Activated B cell treated with CpG ODN at 0.5 μM for 24 hours (primary cell): Measurements from ENCODE around the gene RFX4. TPM values are rescaled to one million over a fixed set of nuclear protein-coding genes. Genes with fewer than 3 reads are reported as not detected.

Source experiments
- ATAC-seq: fragments of 200-7000 bp; cut with Tn5 transposase; one replicate; pipeline ENCODE4 v1.10.0; 2021; ENCODE audit warnings: low read depth, mild to moderate bottlenecking, moderate library complexity
- CTCF ChIA-PET: fragments of 350-600 bp; sonication (Branson Sonifier 250); formaldehyde crosslinking; loops from one replicate; lab custom pipeline; 2021; ENCODE audit warnings: antibody characterized with exemption; lab: Charles Lee
- POLR2A ChIA-PET: fragments of 350-600 bp; sonication (Branson Sonifier 250); formaldehyde crosslinking; loops from one replicate; lab custom pipeline; 2021; ENCODE audit warnings: antibody characterized with exemption; lab: Charles Lee
- DNase-seq: peaks from one replicate; pipeline ENCODE4 v3.0.0; 2022
- H3K27ac Mint-ChIP-seq: one replicate; pipeline ENCODE4 v1.8.0; 2020; ENCODE audit warnings: mixed read lengths
- H3K27me3 Mint-ChIP-seq: one replicate; pipeline ENCODE4 v1.8.0; 2021; ENCODE audit warnings: mixed read lengths
- H3K36me3 Mint-ChIP-seq: one replicate; pipeline ENCODE4 v1.8.0; 2021; ENCODE audit warnings: low read depth, mixed read lengths
- H3K4me1 Mint-ChIP-seq: one replicate; pipeline ENCODE4 v1.8.0; 2021; ENCODE audit warnings: mixed read lengths
- H3K4me3 Mint-ChIP-seq: one replicate; pipeline ENCODE4 v1.8.0; 2020; ENCODE audit warnings: mild to moderate bottlenecking, mixed read lengths
- H3K9me3 Mint-ChIP-seq: one replicate; pipeline ENCODE4 v1.8.0; 2020; ENCODE audit warnings: mixed read lengths
- intact Hi-C: fragments of 100-400 bp; cut with micrococcal nuclease; formaldehyde crosslinking; loops from one replicate; pipeline ENCODE4 v1.15.1; 2024
- total RNA-seq: library from RNA; stranded (reverse); gene quantifications from 2 replicates; pipeline ENCODE4 v1.2.3, GENCODE V29; 2022
- TF ChIP-seq, protein P1 (sequence below): fragments of 200-600 bp; IDR thresholded peaks from one replicate; pipeline ENCODE4 v1.8.0; 2022; ENCODE audit warnings: antibody characterized with exemption, mild to moderate bottlenecking

The RFX4 gene
- total RNA-seq, 1 donor from 2014 or later, result not detected

DNA sequence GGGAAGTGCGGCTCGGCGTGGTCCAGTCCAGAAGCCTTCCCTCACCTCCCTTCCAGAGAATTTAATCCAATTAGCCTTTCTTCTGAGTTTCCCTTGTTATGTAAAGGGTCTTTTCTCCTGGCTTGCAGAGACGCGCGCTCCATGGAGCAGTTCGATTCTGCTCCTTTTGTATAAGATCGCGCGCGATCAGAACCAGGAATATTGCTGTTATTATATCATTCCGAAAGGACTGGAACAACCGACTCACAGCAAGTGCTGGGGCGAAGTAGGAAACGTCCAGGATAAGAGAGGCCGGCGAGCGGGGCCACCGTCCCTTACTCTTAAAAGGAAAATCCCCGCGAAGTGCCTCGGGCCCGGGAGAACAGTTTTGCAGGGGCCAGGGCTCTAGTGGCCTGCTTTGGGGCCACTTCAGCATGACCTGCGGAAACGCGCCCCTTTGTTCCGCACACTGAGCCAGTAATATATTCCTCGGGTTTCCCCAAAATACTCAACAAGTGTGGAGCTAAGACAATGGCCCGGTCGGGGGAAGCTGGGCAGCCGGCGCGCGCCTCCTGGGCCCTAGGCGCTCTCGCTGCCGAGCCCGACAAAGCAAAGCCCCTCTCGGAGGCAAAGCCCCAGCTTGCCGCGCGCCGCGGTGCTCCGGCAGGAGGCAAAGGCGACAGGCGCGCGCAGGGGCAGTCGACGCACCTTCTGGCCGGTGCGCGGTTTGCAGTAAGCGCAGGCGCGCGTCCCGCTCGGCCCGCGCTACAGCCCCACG is 2.9 kb downstream of the RFX4 start:
- ATAC-seq, result no peak
- TF ChIP-seq, protein P1, sequence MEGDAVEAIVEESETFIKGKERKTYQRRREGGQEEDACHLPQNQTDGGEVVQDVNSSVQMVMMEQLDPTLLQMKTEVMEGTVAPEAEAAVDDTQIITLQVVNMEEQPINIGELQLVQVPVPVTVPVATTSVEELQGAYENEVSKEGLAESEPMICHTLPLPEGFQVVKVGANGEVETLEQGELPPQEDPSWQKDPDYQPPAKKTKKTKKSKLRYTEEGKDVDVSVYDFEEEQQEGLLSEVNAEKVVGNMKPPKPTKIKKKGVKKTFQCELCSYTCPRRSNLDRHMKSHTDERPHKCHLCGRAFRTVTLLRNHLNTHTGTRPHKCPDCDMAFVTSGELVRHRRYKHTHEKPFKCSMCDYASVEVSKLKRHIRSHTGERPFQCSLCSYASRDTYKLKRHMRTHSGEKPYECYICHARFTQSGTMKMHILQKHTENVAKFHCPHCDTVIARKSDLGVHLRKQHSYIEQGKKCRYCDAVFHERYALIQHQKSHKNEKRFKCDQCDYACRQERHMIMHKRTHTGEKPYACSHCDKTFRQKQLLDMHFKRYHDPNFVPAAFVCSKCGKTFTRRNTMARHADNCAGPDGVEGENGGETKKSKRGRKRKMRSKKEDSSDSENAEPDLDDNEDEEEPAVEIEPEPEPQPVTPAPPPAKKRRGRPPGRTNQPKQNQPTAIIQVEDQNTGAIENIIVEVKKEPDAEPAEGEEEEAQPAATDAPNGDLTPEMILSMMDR, result no peak
- Mint-ChIP-seq H3K36me3 (no peaks in the 10 kb centered on the region), H3K27me3 (peaks cover 77% of the 10 kb centered on the region), H3K27ac (no peak overlapping the region), H3K4me1 (peaks cover 17% of the 10 kb centered on the region), H3K4me3 (no peak overlapping the region), H3K9me3 (no peaks in the 10 kb centered on the region)
- no peak for DNase-seq
- CTCF ChIA-PET, result no interaction called here
- intact Hi-C loops, result loop anchor here (10.0 kb wide), 1 partner anchor 329 kb away; no protein-coding TSS in a partner anchor
- POLR2A ChIA-PET, result no interaction called here

DNA sequence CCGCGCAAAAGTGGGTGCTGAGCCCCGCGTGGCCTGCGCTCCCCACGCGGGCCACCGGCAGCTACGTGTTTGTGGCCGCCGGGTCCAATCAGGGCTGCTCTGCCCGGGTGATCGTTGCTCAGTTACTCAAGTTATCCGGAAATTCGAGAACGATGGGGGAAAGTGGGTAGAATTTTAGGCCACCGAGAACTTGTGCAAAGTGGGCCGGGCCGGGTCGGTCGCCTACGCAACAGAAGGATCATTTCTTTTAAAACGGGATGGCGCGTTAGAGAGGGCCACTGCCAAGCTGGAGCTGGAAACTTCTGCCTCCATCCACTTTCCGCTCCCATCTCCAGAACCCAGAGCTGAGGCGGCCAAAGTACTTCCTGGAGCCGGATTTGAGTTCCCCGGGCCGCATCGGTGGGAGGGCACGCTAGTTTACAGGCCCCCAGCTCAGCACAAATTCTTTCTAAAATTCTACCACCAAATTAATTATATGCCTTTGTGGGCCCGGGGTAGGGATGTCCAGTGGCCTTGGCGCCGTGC is 3.5 kb downstream of the RFX4 start:
- Mint-ChIP-seq H3K27me3 (peaks cover 74% of the 10 kb centered on the region), H3K27ac (no peak overlapping the region), H3K4me3 (no peak overlapping the region), H3K4me1 (peaks cover 17% of the 10 kb centered on the region), H3K9me3 (no peaks in the 10 kb centered on the region), H3K36me3 (no peaks in the 10 kb centered on the region)
- TF ChIP-seq, protein P1, result no peak
- intact Hi-C loops, result loop anchor here (10.0 kb wide), 1 partner anchor 328 kb away; no protein-coding TSS in a partner anchor
- DNase-seq, result no peak
- POLR2A ChIA-PET, result no interaction called here
- CTCF ChIA-PET, result no interaction called here
- no peak for ATAC-seq

DNA sequence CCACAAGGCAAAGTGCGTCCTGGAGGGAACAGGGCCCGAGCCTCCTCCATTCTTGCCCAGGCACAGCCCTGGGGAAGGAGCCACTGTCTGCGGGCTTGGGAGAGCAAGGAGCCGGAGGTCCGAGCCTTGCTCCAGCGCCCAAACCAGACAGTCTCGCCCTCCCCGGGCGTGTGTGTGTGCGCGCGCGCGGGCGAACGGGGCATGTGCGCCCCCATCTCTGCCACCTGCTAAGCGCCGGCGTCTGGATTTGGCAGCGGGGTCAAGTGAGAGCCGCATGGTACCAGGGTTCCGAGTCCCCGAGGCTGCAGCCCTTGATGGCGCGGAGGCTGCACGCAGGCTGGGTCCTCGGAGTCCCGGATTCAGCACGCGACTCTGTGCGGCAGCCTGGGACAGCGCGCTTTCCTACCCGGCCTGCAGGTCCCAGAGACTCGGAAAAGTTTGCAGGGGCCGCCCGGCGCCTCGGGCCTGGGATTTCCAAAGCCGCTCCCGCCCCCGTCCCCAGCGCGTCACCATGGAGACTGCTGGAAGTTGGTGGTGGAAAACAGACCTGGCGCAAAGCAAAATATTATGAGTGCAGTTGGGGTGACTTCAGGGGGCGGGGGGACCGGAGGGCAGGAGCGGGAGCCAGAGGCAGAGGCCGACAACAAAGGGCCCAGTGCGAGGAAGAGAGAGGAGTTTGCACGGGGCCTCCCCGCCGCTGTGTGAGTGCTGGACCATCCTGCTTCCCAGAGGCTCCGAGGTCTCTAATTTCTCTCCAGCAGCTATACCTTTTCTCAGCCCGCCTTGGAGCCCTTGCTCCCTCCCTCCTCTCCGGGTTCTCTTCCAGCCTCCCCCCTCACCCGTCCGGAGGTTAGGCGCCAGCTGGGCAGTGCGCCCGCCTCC is 4.2 kb downstream of the RFX4 start:
- Mint-ChIP-seq H3K9me3 (no peaks in the 10 kb centered on the region), H3K4me1 (peaks cover 15% of the 10 kb centered on the region), H3K36me3 (no peaks in the 10 kb centered on the region), H3K4me3 (no peak overlapping the region), H3K27ac (no peak overlapping the region), H3K27me3 (peaks cover 77% of the 10 kb centered on the region)
- ATAC-seq (no peak), DNase-seq (no peak)
- CTCF ChIA-PET, result no interaction called here
- intact Hi-C loops, result loop anchor here (10.0 kb wide), 1 partner anchor 328 kb away; no protein-coding TSS in a partner anchor
- POLR2A ChIA-PET, result no interaction called here
- TF ChIP-seq, protein P1, result no peak

DNA sequence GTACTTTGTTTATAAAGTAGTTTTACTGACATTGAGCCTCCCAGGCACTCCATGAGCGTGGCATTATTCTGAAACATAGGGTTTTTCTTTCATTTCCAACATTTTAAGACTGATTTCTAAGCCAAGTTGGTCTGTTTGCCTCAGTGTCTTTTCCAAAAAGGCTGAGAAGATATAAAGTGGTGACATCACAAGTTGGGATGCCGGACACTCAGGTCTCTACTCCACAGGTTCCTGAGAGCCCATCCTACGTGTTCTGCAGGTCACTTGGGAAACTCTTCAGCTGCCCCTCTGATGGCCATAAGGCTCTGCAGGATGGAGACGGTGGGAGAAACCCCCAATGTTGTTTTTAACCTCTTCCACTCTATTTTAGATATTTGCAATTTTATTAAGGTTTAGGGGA is 6.0 kb downstream of the RFX4 start:
- Mint-ChIP-seq H3K27ac (no peak overlapping the region), H3K36me3 (no peaks in the 10 kb centered on the region), H3K4me1 (peaks cover 6% of the 10 kb centered on the region), H3K9me3 (no peaks in the 10 kb centered on the region), H3K27me3 (peaks cover 73% of the 10 kb centered on the region), H3K4me3 (no peak overlapping the region)
- no peak for ATAC-seq
- intact Hi-C loops, result loop anchor here (10.0 kb wide), 1 partner anchor 326 kb away; no protein-coding TSS in a partner anchor
- ChIA-PET CTCF (no interaction called here), POLR2A (no interaction called here)
- TF ChIP-seq, protein P1, result no peak
- DNase-seq, result no peak

DNA sequence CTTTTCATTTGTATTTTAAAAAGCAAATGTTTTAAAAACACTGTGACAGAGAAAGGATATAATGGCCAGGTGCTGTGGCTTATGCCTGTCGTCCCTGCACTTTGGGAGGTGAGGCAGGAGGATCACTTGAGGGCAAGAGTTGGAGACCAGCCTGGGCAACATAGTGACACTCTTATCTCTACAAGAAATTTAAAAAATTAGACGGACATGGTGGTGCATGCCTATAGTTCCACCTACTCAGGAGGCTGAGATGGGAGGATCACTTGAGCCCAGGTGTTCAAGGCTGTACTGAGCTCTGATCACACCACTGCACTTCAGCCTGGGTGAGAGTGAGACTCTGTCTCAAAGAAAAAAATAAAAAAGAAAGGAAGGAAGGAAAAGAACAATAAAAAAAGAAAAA is 7.8 kb downstream of the RFX4 start:
- intact Hi-C loops, result no loop called here
- POLR2A ChIA-PET, result no interaction called here
- Mint-ChIP-seq H3K4me3 (no peak overlapping the region), H3K27ac (no peak overlapping the region), H3K27me3 (peaks cover 70% of the 10 kb centered on the region), H3K9me3 (no peaks in the 10 kb centered on the region), H3K4me1 (no peaks in the 10 kb centered on the region), H3K36me3 (no peaks in the 10 kb centered on the region)
- CTCF ChIA-PET, result no interaction called here
- ATAC-seq (no peak), DNase-seq (no peak)
- TF ChIP-seq, protein P1, result no peak
